Kidney epithelial cell (primary cell): ENCODE data around the gene OLFML3. TPM values are rescaled to one million over a fixed set of nuclear protein-coding genes. Genes with fewer than 3 reads are reported as not detected.
A peak's percentile ranks its signal among the peaks of the same experiment; 100 is the strongest.
"Not testable (repeated sequence)": the region's sequence is repeated elsewhere in the genome, so short reads cannot be mapped to it uniquely, and the experiment has no call there.

Experiments
- DNase-seq: peaks from one replicate; pipeline ENCODE4 v3.0.0-alpha.2; 2010; ENCODE audit warnings: low read depth
- H3K27me3 ChIP-seq: 2 replicates; pipeline ENCODE4 v1.6.0; 2011; ENCODE audit warnings: low read length; ENCODE audit not compliant: control insufficient read depth, insufficient read depth
- H3K36me3 ChIP-seq: 2 replicates; pipeline ENCODE4 v1.5.1; 2011; ENCODE audit warnings: low read length; ENCODE audit not compliant: control insufficient read depth, insufficient read depth
- H3K4me3 ChIP-seq: 2 replicates; pipeline ENCODE4 v1.5.1; 2011; ENCODE audit warnings: low read depth, mild to moderate bottlenecking, control low read depth, low read length
- CTCF ChIP-seq: IDR thresholded peaks from 2 replicates; pipeline ENCODE4 v1.5.1; 2011; ENCODE audit warnings: mild to moderate bottlenecking, moderate library complexity, low read length, control low read depth, inconsistent platforms; ENCODE audit not compliant: insufficient read depth, poor library complexity, severe bottlenecking
- total RNA-seq: library from RNA; depleted of rRNA; stranded (reverse); fragments of >200 nt; gene quantifications from 2 replicates; pipeline ENCODE4 v1.2.3, GENCODE V29; 2015

Gene OLFML3
- total RNA-seq, 1 donor from 2014 or later = 0.17 TPM

- no peak for DNase-seq
- TF ChIP-seq CTCF = no peak
- Histone ChIP-seq H3K36me3 (no peaks in the 10 kb centered on the region), H3K4me3 (no peak overlapping the region), H3K27me3 (no peaks in the 10 kb centered on the region)
Observed at GRCh38 chr1:113946678-113947387, 32.4 kb upstream of the OLFML3 start.

GRCh38 chr1:113947388-113948107 is 31.7 kb upstream of the OLFML3 start:
- Histone ChIP-seq H3K36me3 (no peaks in the 10 kb centered on the region), H3K4me3 (no peak overlapping the region), H3K27me3 (no peaks in the 10 kb centered on the region)
- no peak for TF ChIP-seq CTCF
- DNase-seq = no peak

GRCh38 chr1:113948151-113948550 is 31.1 kb upstream of the OLFML3 start:
- not testable (repeated sequence) for H3K4me3 ChIP-seq, H3K36me3 ChIP-seq, DNase-seq, H3K27me3 ChIP-seq

- Histone ChIP-seq H3K4me3 (no peak overlapping the region), H3K36me3 (no peaks in the 10 kb centered on the region), H3K27me3 (no peaks in the 10 kb centered on the region)
- TF ChIP-seq CTCF = peak; percentile 33
- no peak for DNase-seq
Observed at GRCh38 chr1:113949007-113949406, 30.3 kb upstream of the OLFML3 start.

GRCh38 chr1:113950908-113951307 is 28.4 kb upstream of the OLFML3 start:
- Histone ChIP-seq H3K36me3 (no peaks in the 10 kb centered on the region), H3K4me3 (no peak overlapping the region), H3K27me3 (no peaks in the 10 kb centered on the region)
- DNase-seq = no peak
- TF ChIP-seq CTCF = no peak

GRCh38 chr1:113951719-113952118 is 27.6 kb upstream of the OLFML3 start:
- H3K36me3 ChIP-seq = no peaks in the 10 kb centered on the region
- DNase-seq = no peak
- no peaks in the 10 kb centered on the region for H3K27me3 ChIP-seq
- TF ChIP-seq CTCF = no peak
- no peak overlapping the region for H3K4me3 ChIP-seq
